ENCODE measurements around the gene CASKIN1. TPM values are rescaled to one million over a fixed set of nuclear protein-coding genes. Genes with fewer than 3 reads are reported as not detected.

The CASKIN1 gene
- total and polyA plus RNA-seq, 4 donors: under 0.01 to 0.17 (median 0.09) TPM; not detected in 1

- no peak for DNase-seq (ENCODE audit: low spot score)
- no peak overlapping the region for H3K27ac ChIP-seq (ENCODE audit: low read depth in 1 of 2, low read length in 2 of 2)
- H3K27me3 ChIP-seq (ENCODE audit: control insufficient read depth in 4 of 4, insufficient read depth in 4 of 4, low read length in 3 of 4): no peaks in the 10 kb centered on the region
- peaks cover 7 to 37% (median 16%) of the 10 kb centered on the region in 4 donors for H3K36me3 ChIP-seq (ENCODE audit: control insufficient read depth in 4 of 4, insufficient read depth in 3 of 4, low read depth in 1 of 4, low read length in 3 of 4)
- no peak overlapping the region for H3K4me3 ChIP-seq (ENCODE audit: low read depth in 1 of 3, low read length in 3 of 3)
- H3K9me3 ChIP-seq (ENCODE audit: control insufficient read depth in 4 of 4, low read length in 3 of 4): no peaks in the 10 kb centered on the region
- H3K4me1 ChIP-seq (ENCODE audit: control insufficient read depth in 4 of 4, insufficient read depth in 4 of 4, low read length in 3 of 4): peaks cover 0 to 14% (median 11%) of the 10 kb centered on the region in 4 donors
- WGBS: 60% methylated on average over 18 of the region's 18 CpGs
- H3K9ac ChIP-seq (ENCODE audit: low read depth in 1 of 2, low read length in 2 of 2): no peak overlapping the region
- TF ChIP-seq RXRA (IDR thresholded peaks at IDR 0.05): no peak
- TF ChIP-seq ATF3 (IDR thresholded peaks at IDR 0.05): no peak
- no peak for TF ChIP-seq RAD21 (IDR thresholded peaks at IDR 0.05)
- no peak for TF ChIP-seq HNF4A (conservative IDR thresholded peaks at IDR 0.05)
- TF ChIP-seq ZBTB33 (IDR thresholded peaks at IDR 0.05): no peak
These were observed 41.9 kb upstream of the CASKIN1 start for GRCh38 chr16:2238150-2238837.

- Histone ChIP-seq H3K36me3 (ENCODE audit: control insufficient read depth in 4 of 4, insufficient read depth in 3 of 4, low read depth in 1 of 4, low read length in 3 of 4) (peaks cover 5 to 38% (median 15%) of the 10 kb centered on the region in 4 donors), H3K4me1 (ENCODE audit: control insufficient read depth in 4 of 4, insufficient read depth in 4 of 4, low read length in 3 of 4) (peaks cover 0 to 14% (median 11%) of the 10 kb centered on the region in 4 donors), H3K9ac (ENCODE audit: low read depth in 1 of 2, low read length in 2 of 2) (no peak overlapping the region), H3K27me3 (ENCODE audit: control insufficient read depth in 4 of 4, insufficient read depth in 4 of 4, low read length in 3 of 4) (no peaks in the 10 kb centered on the region), H3K27ac (ENCODE audit: low read depth in 1 of 2, low read length in 2 of 2) (no peak overlapping the region), H3K9me3 (ENCODE audit: control insufficient read depth in 4 of 4, low read length in 3 of 4) (no peaks in the 10 kb centered on the region), H3K4me3 (ENCODE audit: low read depth in 1 of 3, low read length in 3 of 3) (no peak overlapping the region)
- TF ChIP-seq NR2F2 (IDR thresholded peaks at IDR 0.05): no peak
- no peak for TF ChIP-seq SP1 (IDR thresholded peaks at IDR 0.05)
- no peak for TF ChIP-seq RAD21 (IDR thresholded peaks at IDR 0.05)
- TF ChIP-seq EGR1 (IDR thresholded peaks at IDR 0.05; ENCODE audit: low read depth in 2 of 2): no peak
- TF ChIP-seq TAF1 (conservative IDR thresholded peaks at IDR 0.05): no peak
- no peak for TF ChIP-seq JUND (IDR thresholded peaks at IDR 0.05)
- no peak for TF ChIP-seq YY1 (IDR thresholded peaks at IDR 0.05)
- no peak for TF ChIP-seq ATF3 (IDR thresholded peaks at IDR 0.05)
- TF ChIP-seq ZBTB33 (IDR thresholded peaks at IDR 0.05): no peak
- no peak for DNase-seq (ENCODE audit: low spot score)
- WGBS: 16% methylated on average over 65 of the region's 65 CpGs
These were observed 41.2 kb upstream of the CASKIN1 start for GRCh38 chr16:2237493-2238149.

GRCh38 chr16:2237102-2237482 lies 40.7 kb upstream of the CASKIN1 start:
- Histone ChIP-seq H3K27me3 (ENCODE audit: control insufficient read depth in 4 of 4, insufficient read depth in 4 of 4, low read length in 3 of 4) (no peaks in the 10 kb centered on the region), H3K27ac (ENCODE audit: low read depth in 1 of 2, low read length in 2 of 2) (no peak overlapping the region), H3K4me1 (ENCODE audit: control insufficient read depth in 4 of 4, insufficient read depth in 4 of 4, low read length in 3 of 4) (peaks cover 0 to 14% (median 11%) of the 10 kb centered on the region in 4 donors), H3K9ac (ENCODE audit: low read depth in 1 of 2, low read length in 2 of 2) (no peak overlapping the region), H3K36me3 (ENCODE audit: control insufficient read depth in 4 of 4, insufficient read depth in 3 of 4, low read depth in 1 of 4, low read length in 3 of 4) (peaks cover 0 to 36% (median 16%) of the 10 kb centered on the region in 4 donors), H3K9me3 (ENCODE audit: control insufficient read depth in 4 of 4, low read length in 3 of 4) (no peaks in the 10 kb centered on the region), H3K4me3 (ENCODE audit: low read depth in 1 of 3, low read length in 3 of 3) (no peak overlapping the region)
- 8% methylated on average over 40 of the region's 40 CpGs for WGBS
- no peak for DNase-seq (ENCODE audit: low spot score)
- no peak for TF ChIP-seq HNF4G (IDR thresholded peaks at IDR 0.05)
- no peak for TF ChIP-seq ZBTB33 (IDR thresholded peaks at IDR 0.05)
- TF ChIP-seq RAD21 (IDR thresholded peaks at IDR 0.05): no peak
- no peak for TF ChIP-seq MAX (IDR thresholded peaks at IDR 0.05)
- no peak for TF ChIP-seq FOXA2 (IDR thresholded peaks at IDR 0.05)
- TF ChIP-seq REST (IDR thresholded peaks at IDR 0.05): no peak
- no peak for TF ChIP-seq HNF4A (conservative IDR thresholded peaks at IDR 0.05)
- no peak for TF ChIP-seq NR2F2 (IDR thresholded peaks at IDR 0.05)
